Activated CD8-positive, alpha-beta T cell treated with anti-CD3 and anti-CD28 coated beads for 36 hours (primary cell): Measurements from ENCODE around the gene CALHM3. TPM values are rescaled to one million over a fixed set of nuclear protein-coding genes. Genes with fewer than 3 reads are reported as not detected.

Experiments used
- ATAC-seq: fragments of 200-7000 bp; cut with Tn5 transposase; one replicate; pipeline ENCODE4 v1.10.0; 2021; ENCODE audit warnings: mild to moderate bottlenecking, moderate library complexity
- CTCF ChIA-PET: fragments of 350-600 bp; sonication (Branson Sonifier 250); formaldehyde crosslinking; loops from one replicate; lab custom pipeline; 2021; ENCODE audit warnings: antibody characterized with exemption; lab: Charles Lee
- POLR2A ChIA-PET: fragments of 350-600 bp; sonication (Branson Sonifier 250); formaldehyde crosslinking; loops from one replicate; lab custom pipeline; 2021; ENCODE audit warnings: antibody characterized with exemption; lab: Charles Lee
- DNase-seq: peaks from one replicate; pipeline ENCODE4 v3.0.0-alpha.2; 2020
- H3K27ac Mint-ChIP-seq: one replicate; pipeline ENCODE4 v1.8.0; 2021; ENCODE audit warnings: mild to moderate bottlenecking, mixed read lengths
- H3K27me3 Mint-ChIP-seq: one replicate; pipeline ENCODE4 v1.8.0; 2021; ENCODE audit warnings: mixed read lengths
- H3K36me3 Mint-ChIP-seq: one replicate; pipeline ENCODE4 v1.8.0; 2021; ENCODE audit warnings: low read depth, mixed read lengths
- H3K4me1 Mint-ChIP-seq: one replicate; pipeline ENCODE4 v1.8.0; 2021; ENCODE audit warnings: low read depth, mixed read lengths
- H3K4me3 Mint-ChIP-seq: one replicate; pipeline ENCODE4 v1.8.0; 2021; ENCODE audit warnings: mild to moderate bottlenecking, moderate library complexity, mixed read lengths
- H3K9me3 Mint-ChIP-seq: one replicate; pipeline ENCODE4 v1.8.0; 2021; ENCODE audit warnings: mixed read lengths
- CTCF ChIP-seq: fragments of 200-600 bp; IDR thresholded peaks from one replicate; pipeline ENCODE4 v1.8.0; 2022; ENCODE audit warnings: antibody characterized with exemption, mild to moderate bottlenecking
- intact Hi-C: fragments of 100-400 bp; cut with micrococcal nuclease; formaldehyde crosslinking; loops from one replicate; pipeline ENCODE4 v1.10.0; 2022
- total RNA-seq, 2 experiments: library from RNA; stranded (reverse); gene quantifications; one replicate each; pipeline ENCODE4 v1.2.3, GENCODE V29; 2021

Gene CALHM3
- total RNA-seq, 2 experiments from 2014 or later = not detected

DNA sequence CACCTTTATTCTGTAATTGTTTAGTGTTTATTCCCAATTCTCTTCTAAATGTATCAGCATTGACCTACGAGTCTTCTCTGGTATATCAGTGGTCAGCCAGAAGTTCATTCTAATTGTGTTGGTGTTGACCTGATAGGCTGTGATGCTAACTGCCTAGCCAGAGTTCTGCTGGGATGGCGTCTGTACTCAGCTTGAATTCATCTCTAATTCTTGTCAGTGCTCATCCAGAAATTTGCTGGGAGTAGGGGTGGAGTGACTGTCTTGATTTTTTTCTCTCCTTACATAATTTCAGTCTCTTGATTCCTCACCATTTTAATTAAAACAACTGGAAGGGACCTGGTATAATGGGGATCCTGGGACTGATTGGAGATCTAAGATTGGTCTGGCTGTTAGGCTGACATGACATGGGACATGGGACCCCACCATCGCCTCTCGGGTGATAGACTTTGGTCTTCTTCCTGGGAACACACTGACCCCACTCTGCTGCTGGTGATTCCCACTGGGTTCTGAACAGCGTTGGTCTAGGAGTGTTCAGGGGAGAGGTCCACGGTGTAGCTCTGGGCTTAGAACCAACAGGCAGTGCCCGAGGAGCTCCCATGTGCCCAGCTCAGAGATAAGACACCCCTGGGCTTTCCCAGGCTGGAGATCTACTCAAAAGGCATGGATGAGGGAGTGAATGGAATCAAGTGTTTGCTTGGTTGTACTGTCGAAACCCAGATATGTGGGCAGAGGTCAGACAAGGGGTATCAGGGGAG lies 18.3 kb upstream of the CALHM3 start:
- Mint-ChIP-seq H3K9me3 (no peaks in the 10 kb centered on the region), H3K4me3 (no peak overlapping the region), H3K27me3 (peaks cover 51% of the 10 kb centered on the region), H3K36me3 (no peaks in the 10 kb centered on the region), H3K4me1 (peaks cover 20% of the 10 kb centered on the region), H3K27ac (no peak overlapping the region)
- no peak for DNase-seq
- POLR2A ChIA-PET = interaction anchor here (0.5 to 0.7 kb wide), 2 partner anchors 126 to 128 kb away, joined by 3 read pairs; no protein-coding TSS in a partner anchor
- CTCF ChIA-PET = interaction anchor here (0.9 to 4.0 kb wide), 2 partner anchors 12 to 95 kb away, joined by 3 to 22 read pairs; no protein-coding TSS in a partner anchor
- intact Hi-C loops = no loop called here
- no peak for TF ChIP-seq CTCF
- ATAC-seq = no peak

GRCh38 chr10:103495321-103495720 lies 16.3 kb upstream of the CALHM3 start:
- no peak overlapping the region for H3K4me3 Mint-ChIP-seq
- POLR2A ChIA-PET = no interaction called here

GRCh38 chr10:103493916-103494877 lies 15.2 kb upstream of the CALHM3 start:
- ATAC-seq = peak; percentile 42
- Mint-ChIP-seq H3K4me3 (peak overlapping the region; percentile 60), H3K4me1 (peaks cover 27% of the 10 kb centered on the region), H3K27me3 (peaks cover 45% of the 10 kb centered on the region), H3K27ac (no peak overlapping the region), H3K36me3 (no peaks in the 10 kb centered on the region), H3K9me3 (no peaks in the 10 kb centered on the region)
- intact Hi-C loops = no loop called here
- CTCF ChIA-PET = interaction anchor here (0.7 to 4.0 kb wide), 8 partner anchors 9 to 192 kb away, joined by 3 to 22 read pairs (median 4); no protein-coding TSS in a partner anchor
- peak; percentile 60 for DNase-seq
- POLR2A ChIA-PET = interaction anchor here (0.9 kb wide), 1 partner anchor 10 kb away, joined by 4 read pairs; no protein-coding TSS in a partner anchor
- no peak for TF ChIP-seq CTCF

More at GRCh38 chr10:103495321-103495720, 16.3 kb upstream of the CALHM3 start:
- CTCF ChIA-PET = interaction anchor here (1.0 to 4.0 kb wide), 3 partner anchors 10 to 69 kb away, joined by 3 to 22 read pairs (median 3); no protein-coding TSS in a partner anchor
- no peak for TF ChIP-seq CTCF
- Mint-ChIP-seq H3K9me3 (no peaks in the 10 kb centered on the region), H3K27ac (no peak overlapping the region), H3K4me1 (peaks cover 25% of the 10 kb centered on the region), H3K36me3 (no peaks in the 10 kb centered on the region), H3K27me3 (peaks cover 50% of the 10 kb centered on the region)
- ATAC-seq (no peak), DNase-seq (no peak)
- intact Hi-C loops = no loop called here

DNA sequence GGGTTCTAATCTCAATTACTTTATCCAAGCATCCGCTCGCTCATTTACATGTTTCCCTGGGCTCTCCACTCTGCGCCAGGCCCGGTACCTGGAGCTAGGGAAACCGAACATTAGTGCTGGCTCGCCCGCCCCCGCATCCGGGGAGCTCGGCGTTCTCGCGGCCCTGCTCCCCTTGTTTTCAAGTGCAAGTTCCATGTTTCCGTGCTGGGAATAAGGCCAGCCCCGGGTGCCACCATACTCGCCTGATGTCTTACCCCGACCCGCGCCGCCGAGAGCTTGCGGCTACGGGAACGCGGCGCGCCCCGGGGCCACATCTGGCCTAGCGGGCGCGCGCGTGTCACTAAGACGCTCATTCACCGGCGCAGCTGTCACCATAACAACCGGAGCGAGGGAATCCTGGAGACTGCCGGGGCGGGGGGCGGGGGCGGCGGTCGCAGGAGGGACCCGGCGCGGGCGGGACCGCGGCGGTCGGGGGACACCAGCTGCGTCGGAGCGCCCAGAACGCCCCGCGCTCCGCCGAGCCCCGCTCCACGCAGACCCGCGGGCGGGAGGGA lies 14.4 kb upstream of the CALHM3 start, which contains the start of gene NEURL1:
Gene NEURL1 (plus strand): TSS at position 344 of the 554 bp plus-strand sequence. CDS start 683 bp downstream, outside the sequence.
- Mint-ChIP-seq H3K4me1 (peaks cover 27% of the 10 kb centered on the region), H3K27ac (no peak within 1 kb of the TSS)

More for the DNA sequence above, 14.4 kb upstream of the CALHM3 start, which contains the start of gene NEURL1:
- POLR2A ChIA-PET = interaction anchor here (0.7 to 1.6 kb wide), 4 partner anchors 9 to 43 kb away, joined by 3 to 4 read pairs (median 3); no protein-coding TSS in a partner anchor
- peaks cover 41% of the 10 kb centered on the region for H3K27me3 Mint-ChIP-seq
- CTCF ChIA-PET = interaction anchor here (0.9 to 5.7 kb wide), 14 partner anchors 8 to 592 kb away, joined by 3 to 26 read pairs (median 4); no protein-coding TSS in a partner anchor
- intact Hi-C loops = no loop called here
- peak within 1 kb of the TSS; percentile 72 for H3K4me3 Mint-ChIP-seq
- no peaks in the 10 kb centered on the region for H3K36me3 Mint-ChIP-seq
- DNase-seq = peak; percentile 47
- no peaks in the 10 kb centered on the region for H3K9me3 Mint-ChIP-seq
- no peak for ATAC-seq
- no peak for TF ChIP-seq CTCF
